ENCODE measurements around the gene ZBTB20. TPM values are rescaled to one million over a fixed set of nuclear protein-coding genes. Genes with fewer than 3 reads are reported as not detected.

ZBTB20 gene
- total RNA-seq, 1 donor: 32.9 TPM

GRCh38 chr3:114892880-114893279 lies 254.2 kb downstream of the ZBTB20 start:
- DNase-seq (ENCODE audit: insufficient read length, low spot score, missing footprints): no peak
- Histone ChIP-seq H3K27me3 (ENCODE audit: insufficient read depth, low read length) (no peaks in the 10 kb centered on the region), H4K20me1 (ENCODE audit: insufficient read depth, low read length) (no peaks in the 10 kb centered on the region), H3K4me1 (ENCODE audit: insufficient read depth, low read length) (no peaks in the 10 kb centered on the region), H2AFZ (ENCODE audit: low read length) (no peak overlapping the region), H3K4me2 (ENCODE audit: insufficient read depth, low read length) (no peak overlapping the region), H3K27ac (ENCODE audit: low read depth, low read length) (no peak overlapping the region), H3K4me3 (ENCODE audit: insufficient read depth, low read length) (no peak overlapping the region), H3K9me3 (ENCODE audit: low read depth, low read length) (no peaks in the 10 kb centered on the region), H3K79me2 (ENCODE audit: insufficient read depth, low read length) (no peaks in the 10 kb centered on the region), H3K36me3 (ENCODE audit: insufficient read depth, low read length) (no peaks in the 10 kb centered on the region)
- TF ChIP-seq CTCF (IDR thresholded peaks at IDR 0.05; ENCODE audit: extremely low read depth, low read depth, low read length): no peak

GRCh38 chr3:114892131-114892879 lies 254.8 kb downstream of the ZBTB20 start:
- H3K79me2 ChIP-seq (ENCODE audit: insufficient read depth, low read length): no peaks in the 10 kb centered on the region
- no peaks in the 10 kb centered on the region for H4K20me1 ChIP-seq (ENCODE audit: insufficient read depth, low read length)
- H3K9me3 ChIP-seq (ENCODE audit: low read depth, low read length): no peaks in the 10 kb centered on the region
- no peaks in the 10 kb centered on the region for H3K36me3 ChIP-seq (ENCODE audit: insufficient read depth, low read length)
- no peak overlapping the region for H2AFZ ChIP-seq (ENCODE audit: low read length)
- H3K4me3 ChIP-seq (ENCODE audit: insufficient read depth, low read length): no peak overlapping the region
- no peak overlapping the region for H3K4me2 ChIP-seq (ENCODE audit: insufficient read depth, low read length)
- no peaks in the 10 kb centered on the region for H3K4me1 ChIP-seq (ENCODE audit: insufficient read depth, low read length)
- no peaks in the 10 kb centered on the region for H3K27me3 ChIP-seq (ENCODE audit: insufficient read depth, low read length)
- TF ChIP-seq CTCF (IDR thresholded peaks at IDR 0.05; ENCODE audit: extremely low read depth, low read depth, low read length): no peak
- H3K27ac ChIP-seq (ENCODE audit: low read depth, low read length): no peak overlapping the region
- no peak for DNase-seq (ENCODE audit: insufficient read length, low spot score, missing footprints)

- Histone ChIP-seq H3K36me3 (ENCODE audit: insufficient read depth, low read length) (no peaks in the 10 kb centered on the region), H3K27ac (ENCODE audit: low read depth, low read length) (no peak overlapping the region), H3K4me1 (ENCODE audit: insufficient read depth, low read length) (no peaks in the 10 kb centered on the region), H3K4me3 (ENCODE audit: insufficient read depth, low read length) (no peak overlapping the region), H3K27me3 (ENCODE audit: insufficient read depth, low read length) (no peaks in the 10 kb centered on the region), H2AFZ (ENCODE audit: low read length) (no peak overlapping the region), H4K20me1 (ENCODE audit: insufficient read depth, low read length) (no peaks in the 10 kb centered on the region), H3K4me2 (ENCODE audit: insufficient read depth, low read length) (no peak overlapping the region), H3K9me3 (ENCODE audit: low read depth, low read length) (no peaks in the 10 kb centered on the region), H3K79me2 (ENCODE audit: insufficient read depth, low read length) (no peaks in the 10 kb centered on the region)
- no peak for TF ChIP-seq CTCF (IDR thresholded peaks at IDR 0.05; ENCODE audit: extremely low read depth, low read depth, low read length)
- no peak for DNase-seq (ENCODE audit: insufficient read length, low spot score, missing footprints)
Measured at GRCh38 chr3:114887806-114888205, 259.3 kb downstream of the ZBTB20 start.

GRCh38 chr3:114886905-114887304 lies 260.2 kb downstream of the ZBTB20 start:
- H2AFZ ChIP-seq (ENCODE audit: low read length): no peak overlapping the region
- no peaks in the 10 kb centered on the region for H3K79me2 ChIP-seq (ENCODE audit: insufficient read depth, low read length)
- H3K27me3 ChIP-seq (ENCODE audit: insufficient read depth, low read length): no peaks in the 10 kb centered on the region
- H3K4me2 ChIP-seq (ENCODE audit: insufficient read depth, low read length): no peak overlapping the region
- no peaks in the 10 kb centered on the region for H3K36me3 ChIP-seq (ENCODE audit: insufficient read depth, low read length)
- no peaks in the 10 kb centered on the region for H4K20me1 ChIP-seq (ENCODE audit: insufficient read depth, low read length)
- DNase-seq (ENCODE audit: insufficient read length, low spot score, missing footprints): no peak
- TF ChIP-seq CTCF (IDR thresholded peaks at IDR 0.05; ENCODE audit: extremely low read depth, low read depth, low read length): no peak
- H3K9me3 ChIP-seq (ENCODE audit: low read depth, low read length): no peaks in the 10 kb centered on the region
- H3K4me1 ChIP-seq (ENCODE audit: insufficient read depth, low read length): no peaks in the 10 kb centered on the region
- no peak overlapping the region for H3K4me3 ChIP-seq (ENCODE audit: insufficient read depth, low read length)
- H3K27ac ChIP-seq (ENCODE audit: low read depth, low read length): no peak overlapping the region
